GM18508 (cell line): ENCODE results near the gene WDR47.
"Not testable (repeated sequence)": the region's sequence is repeated elsewhere in the genome, so short reads cannot be mapped to it uniquely, and the experiment has no call there.

Source experiments
- ATAC-seq: cut with Tn5 transposase; IDR thresholded peaks from one replicate; pipeline ENCODE4 v1.9.1; 2021; ENCODE audit warnings: moderate number of reproducible peaks; ENCODE audit not compliant: insufficient read depth, unreplicated experiment

Gene WDR47

GRCh38 chr1:108969346-108969745, 72.6 kb downstream of the WDR47 start:
- ATAC-seq, result no peak

DNA sequence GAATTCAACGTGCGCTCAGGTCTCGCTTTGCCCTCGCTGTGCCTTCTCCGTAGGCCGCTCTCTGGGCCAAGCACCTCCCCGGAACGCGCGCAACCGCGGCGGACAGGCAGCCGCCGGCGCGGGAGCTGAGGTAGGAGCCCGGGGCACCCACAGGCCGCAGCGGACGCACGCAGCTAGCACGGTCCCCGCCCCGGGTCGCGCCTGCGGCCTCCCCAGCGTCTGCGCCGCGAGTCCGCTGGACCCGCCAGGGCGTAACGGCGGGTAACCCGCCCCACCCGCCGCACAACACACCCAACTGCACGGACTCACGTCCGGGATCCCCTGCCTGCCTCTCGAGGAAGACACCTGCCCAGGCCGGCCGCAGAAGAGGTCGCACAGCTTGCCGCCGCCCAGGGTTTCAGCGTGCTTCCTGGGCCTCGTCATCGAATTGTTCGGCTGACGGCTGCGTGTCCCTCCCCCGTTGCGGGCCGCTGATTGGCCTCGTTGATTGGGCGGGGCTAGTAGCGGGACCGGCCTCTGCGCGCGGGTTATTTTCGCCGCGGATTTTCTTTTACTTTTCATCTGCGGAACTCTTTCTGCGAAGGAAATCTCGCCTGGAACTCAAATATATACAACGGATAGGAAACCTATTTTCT, 78.7 kb downstream of the WDR47 start, which contains the start of gene CLCC1:
CLCC1 (minus strand) TSS at position 433 of the 635 bp plus-strand sequence. CDS start 13,047 bp downstream, outside the sequence.
- ATAC-seq, result peak; percentile 81

DNA sequence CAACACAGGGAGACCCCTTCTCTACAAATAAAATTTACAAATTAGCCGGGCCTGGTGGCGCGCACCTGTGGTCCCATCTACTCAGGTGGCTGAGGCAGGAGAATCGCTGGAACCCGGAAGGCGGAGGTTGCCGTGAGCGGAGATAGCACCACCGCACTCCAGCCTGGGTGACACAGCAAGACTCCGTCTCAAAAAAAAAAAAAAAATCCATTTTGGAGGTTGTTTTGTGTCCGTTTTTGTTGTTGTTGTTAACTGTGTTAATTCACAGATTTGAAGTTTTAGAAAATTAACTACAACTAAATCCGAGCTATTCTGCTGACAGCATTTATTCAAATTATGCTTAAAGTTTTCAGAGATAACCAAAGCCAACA, 79.2 kb downstream of the WDR47 start:
- ATAC-seq, result peak; percentile 4

GRCh38 chr1:108961752-108962486, 80.0 kb downstream of the WDR47 start:
- ATAC-seq, result no peak

DNA sequence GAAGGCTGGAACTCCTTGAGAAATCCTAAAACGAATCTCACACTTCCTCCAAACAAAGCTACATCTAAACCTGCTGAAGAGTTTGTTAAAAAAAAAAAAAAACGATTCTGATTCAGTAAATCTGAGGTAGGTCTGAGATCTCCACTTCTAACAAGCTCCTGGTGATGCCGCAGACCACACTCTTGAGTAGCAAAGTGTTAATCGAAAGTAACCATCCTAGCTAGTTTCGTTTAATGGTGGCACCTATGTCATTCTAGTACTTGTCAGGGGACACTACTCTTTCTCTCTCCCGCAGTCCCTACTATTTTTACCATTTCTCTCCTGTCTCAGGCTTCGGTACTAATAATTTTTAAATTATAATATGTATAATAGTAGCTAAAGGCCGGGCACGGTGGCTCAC, 80.7 kb downstream of the WDR47 start:
- ATAC-seq, result no peak

DNA sequence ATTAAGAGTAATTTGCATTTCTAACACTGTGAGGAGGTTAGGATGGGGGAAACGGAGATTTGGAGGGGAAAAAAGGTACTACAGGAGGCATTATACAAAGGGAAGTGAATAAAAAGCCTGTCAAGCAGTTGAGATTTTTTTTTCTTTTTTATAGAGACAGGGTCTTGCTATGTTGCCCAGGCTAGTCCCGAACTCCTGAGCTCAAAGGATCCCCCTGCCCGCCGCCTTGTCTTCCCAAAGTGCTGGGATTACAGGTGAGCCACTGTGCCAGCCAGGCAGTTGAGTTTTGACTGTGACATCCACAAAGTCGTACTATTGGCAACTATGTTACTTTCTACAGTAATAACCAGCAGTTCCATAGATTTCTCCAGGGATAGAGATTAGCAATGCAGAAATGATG, 81.2 kb downstream of the WDR47 start:
- ATAC-seq, result no peak

GRCh38 chr1:108957888-108958287, 84.0 kb downstream of the WDR47 start:
- ATAC-seq, result no peak

DNA sequence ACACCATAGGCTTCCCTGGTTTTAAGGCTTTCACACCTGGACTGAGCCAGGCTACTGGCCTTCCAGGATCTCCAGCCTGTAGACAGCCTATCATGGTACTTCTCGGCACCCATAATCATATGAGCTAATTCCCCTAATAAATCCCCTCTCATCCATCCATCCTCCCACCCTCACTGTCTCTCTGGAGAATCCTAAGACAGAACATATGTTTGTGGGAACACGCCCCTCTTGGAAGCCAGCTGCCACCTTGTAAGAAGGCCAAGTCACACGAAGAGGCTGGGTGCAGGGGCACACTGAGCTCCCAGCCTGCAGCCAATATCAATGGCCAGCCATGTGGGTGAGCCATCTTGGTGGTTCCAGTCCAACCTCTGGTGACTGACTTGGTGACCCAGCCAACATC, 86.0 kb downstream of the WDR47 start:
- ATAC-seq, result no peak

- ATAC-seq, result no peak
Observed at GRCh38 chr1:108955111-108955510, 86.8 kb downstream of the WDR47 start.

GRCh38 chr1:108953452-108953851, 88.5 kb downstream of the WDR47 start:
- no peak for ATAC-seq

GRCh38 chr1:108951242-108951641, 90.7 kb downstream of the WDR47 start:
- ATAC-seq, result no peak

GRCh38 chr1:108949044-108949443, 92.9 kb downstream of the WDR47 start:
- ATAC-seq, result no peak

- no peak for ATAC-seq
Observed at GRCh38 chr1:108947871-108948525, 93.9 kb downstream of the WDR47 start.

DNA sequence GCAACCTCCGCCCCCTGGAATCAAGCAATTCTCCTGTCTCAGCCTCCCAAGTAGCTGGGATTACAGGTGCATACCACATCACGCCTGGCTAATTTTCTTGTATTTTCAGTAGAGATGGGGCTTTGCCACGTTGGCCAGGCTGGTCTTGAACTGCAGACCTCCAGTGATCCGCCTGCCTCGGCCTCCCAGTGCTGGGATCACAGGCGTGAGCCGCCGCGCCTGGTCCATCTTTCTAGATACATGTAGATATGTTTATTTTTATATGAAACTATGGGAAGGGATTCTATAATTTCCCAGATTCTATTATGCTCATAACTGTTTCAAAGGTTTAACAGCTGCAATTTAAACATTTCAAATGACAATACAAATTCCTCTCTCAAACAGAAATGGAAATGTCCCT, 105.7 kb downstream of the WDR47 start:
- no peak for ATAC-seq

DNA sequence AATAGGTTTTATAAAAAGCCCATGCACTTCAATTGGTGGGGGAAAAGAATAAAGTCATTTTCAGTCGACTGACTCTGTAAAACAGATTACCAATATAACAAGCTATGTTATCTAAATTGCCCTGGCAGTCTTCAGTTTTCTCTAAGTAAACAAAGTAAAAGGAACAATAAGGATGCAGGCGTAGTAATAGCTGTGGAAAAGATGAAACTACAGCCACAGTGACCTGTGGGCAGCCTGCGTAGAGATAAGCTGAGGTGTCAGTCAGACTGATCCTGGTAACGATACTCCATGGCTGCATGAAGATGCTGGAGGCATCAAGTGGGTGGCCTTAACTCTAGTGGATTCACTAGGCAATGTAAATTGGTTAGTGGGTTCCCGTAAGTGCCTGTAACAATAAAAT, 108.0 kb downstream of the WDR47 start:
- no peak for ATAC-seq

GRCh38 chr1:108927565-108927964, 114.3 kb downstream of the WDR47 start:
- ATAC-seq, result not testable (repeated sequence)

- no peak for ATAC-seq
Observed at GRCh38 chr1:108925920-108926319, 116.0 kb downstream of the WDR47 start.
